T-cell (primary cell): Measurements from ENCODE around the gene ZNF236. TPM values are rescaled to one million over a fixed set of nuclear protein-coding genes. Genes with fewer than 3 reads are reported as not detected.

Experiments
- ATAC-seq, 4 experiments: fragments of 200-7000 bp in 3 of 4; fragments of 150-1000 bp in 1 of 4; cut with Tn5 transposase; replicated peaks in 1 of 4; 1 replicate in 3 of 4; 2 replicates in 1 of 4; pipeline ENCODE4 v1.10.0; 2021; ENCODE audit warnings: moderate library complexity in 3 of 4, mild to moderate bottlenecking in 2 of 4, moderate number of reproducible peaks in 1 of 4
- CTCF ChIA-PET, 2 donors: fragments of 300-600 bp; sonication (Branson Sonifier 250); formaldehyde crosslinking; loops; one replicate each; lab custom pipeline; 2022; ENCODE audit warnings: antibody characterized with exemption in 2 of 2; lab: Charles Lee
- POLR2A ChIA-PET, 2 donors: fragments of 300-600 bp; sonication (Branson Sonifier 250); formaldehyde crosslinking; loops; one replicate each; lab custom pipeline; 2022; ENCODE audit warnings: antibody characterized with exemption in 2 of 2; lab: Charles Lee
- DNase-seq, 35 experiments: peaks; one replicate each; pipeline versions ENCODE4 v3.0.0 to v3.0.0-alpha.2; 2013 to 2023
- H3K27ac ChIP-seq: one replicate; pipeline ENCODE4 v1.5.1; 2013; ENCODE audit warnings: low read length
- H3K27me3 ChIP-seq, 2 experiments: replicated peaks in 1 of 2; 1 replicate in 1 of 2; 2 replicates in 1 of 2; pipeline versions ENCODE4 v1.6.1 to v1.7.0; 2013; ENCODE audit warnings: low read length in 1 of 2, mixed read lengths in 1 of 2; ENCODE audit not compliant: control insufficient read depth in 2 of 2, insufficient read depth in 2 of 2; ENCODE audit errors: extremely low read depth in 1 of 2
- H3K36me3 ChIP-seq, 2 donors: 1 replicate in 1 of 2; 2 replicates in 1 of 2; pipeline versions ENCODE4 v1.6.1 to v1.7.0; 2013; ENCODE audit warnings: low read length in 1 of 2; ENCODE audit not compliant: control insufficient read depth in 2 of 2, insufficient read depth in 1 of 2; ENCODE audit errors: extremely low read depth in 1 of 2
- H3K4me1 ChIP-seq, 2 experiments: 1 replicate in 1 of 2; 2 replicates in 1 of 2; pipeline versions ENCODE4 v1.6.1 to v1.7.0; 2013; ENCODE audit warnings: low read length in 2 of 2, mixed read lengths in 1 of 2; ENCODE audit not compliant: insufficient read depth in 2 of 2, control insufficient read depth in 1 of 2; ENCODE audit errors: extremely low read depth in 1 of 2
- H3K4me3 ChIP-seq, 2 donors: 1 replicate in 1 of 2; 2 replicates in 1 of 2; pipeline versions ENCODE4 v1.5.1 to v1.7.0; 2013; ENCODE audit warnings: mild to moderate bottlenecking in 2 of 2, low read length in 1 of 2, moderate library complexity in 1 of 2; ENCODE audit not compliant: control insufficient read depth in 1 of 2; ENCODE audit errors: extremely low read depth in 1 of 2
- H3K9me3 ChIP-seq: 2 replicates; pipeline ENCODE4 v1.7.0; 2013
- H3K27ac Mint-ChIP-seq, 2 donors: one replicate each; pipeline ENCODE4 v1.8.0; 2020 to 2021; ENCODE audit warnings: mild to moderate bottlenecking in 2 of 2, mixed read lengths in 2 of 2
- H3K27me3 Mint-ChIP-seq, 2 donors: one replicate each; pipeline ENCODE4 v1.8.0; 2021 to 2022; ENCODE audit warnings: mixed read lengths in 2 of 2
- H3K36me3 Mint-ChIP-seq: one replicate; pipeline ENCODE4 v1.8.0; 2021; ENCODE audit warnings: mixed read lengths
- H3K4me1 Mint-ChIP-seq, 3 donors: one replicate each; pipeline ENCODE4 v1.8.0; 2020 to 2022; ENCODE audit warnings: mixed read lengths in 3 of 3, mild to moderate bottlenecking in 1 of 3
- H3K4me3 Mint-ChIP-seq, 3 donors: one replicate each; pipeline ENCODE4 v1.8.0; 2020 to 2022; ENCODE audit warnings: mild to moderate bottlenecking in 3 of 3, mixed read lengths in 3 of 3, moderate library complexity in 3 of 3
- H3K9me3 Mint-ChIP-seq, 3 donors: one replicate each; pipeline ENCODE4 v1.8.0; 2020 to 2022; ENCODE audit warnings: mixed read lengths in 3 of 3
- WGBS: methylation state at CpG from one replicate; pipeline ENCODE4 v1.1.5; 2013; ENCODE audit warnings: missing lambda C conversion rate; ENCODE audit not compliant: insufficient coverage; 5-methylcytosine and 5-hydroxymethylcytosine counted together
- total RNA-seq, 35 experiments: library from RNA in 6 of 35; stranded (reverse) in 6 of 35; fragments of 120-200 nt in 1 of 35; gene quantifications; one replicate each; pipeline versions ENCODE4 v1.2.1 to v1.2.4 and lab custom pipeline; 2013 to 2026

ZNF236 gene
- total RNA-seq, 5 donors from 2014 or later (not counting 1 experiment from before 2014, with no cell fraction given), result 24.6 to 33.3 (median 28.4) TPM

- Histone ChIP-seq H3K9me3 (no peaks in the 10 kb centered on the region), H3K4me3 (no peak overlapping the region), H3K4me1 (peaks cover 0 to 5% of the 10 kb centered on the region in 2 experiments), H3K27me3 (no peaks in the 10 kb centered on the region), H3K36me3 (peaks cover 7 to 12% of the 10 kb centered on the region in 2 donors), H3K27ac (no peak overlapping the region)
- Mint-ChIP-seq H3K27ac (no peak overlapping the region), H3K27me3 (no peaks in the 10 kb centered on the region), H3K4me3 (no peak overlapping the region), H3K9me3 (no peaks in the 10 kb centered on the region), H3K36me3 (peaks cover 14% of the 10 kb centered on the region), H3K4me1 (peaks cover 0 to 4% (median 3%) of the 10 kb centered on the region in 3 donors)
- DNase-seq, result no peak
- POLR2A ChIA-PET, result no interaction called here
- CTCF ChIA-PET, result no interaction called here
- 96% methylated on average over 7 of the region's 13 CpGs for WGBS
- ATAC-seq, result no peak
These were observed 150.6 kb downstream of the ZNF236 start for GRCh38 chr18:76972846-76973519.

- CTCF ChIA-PET, result no interaction called here
- Mint-ChIP-seq H3K27me3 (no peaks in the 10 kb centered on the region), H3K9me3 (no peaks in the 10 kb centered on the region), H3K4me3 (no peak overlapping the region), H3K36me3 (peaks cover 12% of the 10 kb centered on the region), H3K4me1 (peaks cover 0 to 4% (median 3%) of the 10 kb centered on the region in 3 donors), H3K27ac (no peak overlapping the region)
- Histone ChIP-seq H3K9me3 (no peaks in the 10 kb centered on the region), H3K4me1 (peaks cover 0 to 5% of the 10 kb centered on the region in 2 experiments), H3K36me3 (peaks cover 7% of the 10 kb centered on the region in 2 donors), H3K4me3 (no peak overlapping the region), H3K27me3 (no peaks in the 10 kb centered on the region), H3K27ac (no peak overlapping the region)
- WGBS, result 96% methylated on average over 16 of the region's 20 CpGs
- ATAC-seq (no peak), DNase-seq (no peak)
- POLR2A ChIA-PET, result no interaction called here
These were observed 151.3 kb downstream of the ZNF236 start for GRCh38 chr18:76973520-76974266.

GRCh38 chr18:76974386-76974785, 152.0 kb downstream of the ZNF236 start:
- Mint-ChIP-seq H3K27ac (no peak overlapping the region), H3K4me1 (peaks cover 0 to 4% (median 3%) of the 10 kb centered on the region in 3 donors), H3K27me3 (no peaks in the 10 kb centered on the region), H3K36me3 (peaks cover 13% of the 10 kb centered on the region), H3K9me3 (no peaks in the 10 kb centered on the region), H3K4me3 (no peak overlapping the region)
- POLR2A ChIA-PET, result no interaction called here
- WGBS, result no CpG with 5 or more reads among the region's 5 CpGs
- peaks cover 0 to 7% of the 10 kb centered on the region in 2 donors for H3K36me3 ChIP-seq
- no peak overlapping the region for H3K27ac ChIP-seq
- no peak for ATAC-seq
- peaks cover 0 to 5% of the 10 kb centered on the region in 2 experiments for H3K4me1 ChIP-seq
- no peaks in the 10 kb centered on the region for H3K9me3 ChIP-seq
- H3K27me3 ChIP-seq, result no peaks in the 10 kb centered on the region
- CTCF ChIA-PET, result no interaction called here
- H3K4me3 ChIP-seq, result no peak overlapping the region
- DNase-seq, result no peak

GRCh38 chr18:76975577-76976110, 153.3 kb downstream of the ZNF236 start:
- H3K27me3 ChIP-seq, result no peaks in the 10 kb centered on the region
- H3K4me3 Mint-ChIP-seq, result no peak overlapping the region
- H3K9me3 Mint-ChIP-seq, result no peaks in the 10 kb centered on the region
- H3K4me1 Mint-ChIP-seq, result peaks cover 0 to 4% (median 3%) of the 10 kb centered on the region in 3 donors
- ChIA-PET POLR2A (no interaction called here), CTCF (interaction anchor here in 1 of 2 donors (0.5 kb wide), 1 partner anchor 225 kb away, joined by 3 read pairs; no protein-coding TSS in a partner anchor)
- DNase-seq, result no peak
- no peak for ATAC-seq
- H3K4me3 ChIP-seq, result no peak overlapping the region
- no peaks in the 10 kb centered on the region for H3K27me3 Mint-ChIP-seq
- peaks cover 0 to 4% of the 10 kb centered on the region in 2 experiments for H3K4me1 ChIP-seq
- 94% methylated on average over 14 of the region's 14 CpGs for WGBS
- H3K9me3 ChIP-seq, result no peaks in the 10 kb centered on the region
- H3K27ac Mint-ChIP-seq, result no peak overlapping the region
- H3K36me3 Mint-ChIP-seq, result peaks cover 13% of the 10 kb centered on the region
- no peak overlapping the region for H3K27ac ChIP-seq
- H3K36me3 ChIP-seq, result peaks cover 0 to 7% of the 10 kb centered on the region in 2 donors

GRCh38 chr18:76977108-76977621, 154.8 kb downstream of the ZNF236 start:
- peaks cover 13% of the 10 kb centered on the region for H3K36me3 Mint-ChIP-seq
- POLR2A ChIA-PET, result no interaction called here
- Histone ChIP-seq H3K27me3 (no peaks in the 10 kb centered on the region), H3K36me3 (peaks cover 0 to 7% of the 10 kb centered on the region in 2 donors), H3K27ac (no peak overlapping the region), H3K9me3 (no peaks in the 10 kb centered on the region), H3K4me1 (no peaks in the 10 kb centered on the region), H3K4me3 (no peak overlapping the region)
- WGBS, result 95% methylated on average over 12 of the region's 14 CpGs
- no peak for DNase-seq
- peaks cover 0 to 3% (median 0%) of the 10 kb centered on the region in 3 donors for H3K4me1 Mint-ChIP-seq
- no peak overlapping the region for H3K4me3 Mint-ChIP-seq
- no peaks in the 10 kb centered on the region for H3K27me3 Mint-ChIP-seq
- ATAC-seq, result no peak
- no peak overlapping the region for H3K27ac Mint-ChIP-seq
- CTCF ChIA-PET, result no interaction called here
- H3K9me3 Mint-ChIP-seq, result no peaks in the 10 kb centered on the region

- CTCF ChIA-PET, result no interaction called here
- H3K9me3 ChIP-seq, result no peaks in the 10 kb centered on the region
- 91% methylated on average over 6 of the region's 11 CpGs for WGBS
- Mint-ChIP-seq H3K27ac (no peak overlapping the region), H3K27me3 (no peaks in the 10 kb centered on the region), H3K4me1 (peaks cover 0 to 3% (median 0%) of the 10 kb centered on the region in 3 donors), H3K9me3 (no peaks in the 10 kb centered on the region), H3K4me3 (no peak overlapping the region), H3K36me3 (peaks cover 13% of the 10 kb centered on the region)
- DNase-seq (no peak), ATAC-seq (no peak)
- peaks cover 0 to 7% of the 10 kb centered on the region in 2 donors for H3K36me3 ChIP-seq
- H3K4me1 ChIP-seq, result no peaks in the 10 kb centered on the region
- H3K27ac ChIP-seq, result no peak overlapping the region
- H3K27me3 ChIP-seq, result no peaks in the 10 kb centered on the region
- H3K4me3 ChIP-seq, result no peak overlapping the region
- POLR2A ChIA-PET, result no interaction called here
These were observed 155.4 kb downstream of the ZNF236 start for GRCh38 chr18:76977684-76978232.
